ENCODE data around the gene PAFAH1B1.

Gene PAFAH1B1

DNA sequence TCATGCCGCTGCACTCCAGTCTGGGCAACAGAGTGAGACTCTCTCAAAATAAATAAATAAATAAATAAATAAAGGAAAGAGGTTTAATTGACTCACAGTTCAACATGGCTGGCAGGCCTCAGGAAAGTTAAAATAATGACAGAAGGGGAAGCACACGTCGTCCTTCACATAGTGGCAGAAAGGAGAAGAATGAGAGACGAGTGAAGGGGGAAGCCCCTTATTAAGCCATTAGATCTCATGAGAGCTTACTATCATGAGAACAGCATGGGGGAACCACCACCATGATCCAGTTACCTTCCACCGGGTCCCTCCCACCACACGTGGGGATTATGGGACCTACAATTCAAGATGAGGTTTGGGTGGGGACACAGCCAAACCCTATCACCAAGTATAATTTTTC lies 54.5 kb downstream of the PAFAH1B1 start:
- TF ChIP-seq FOXM1 (IDR thresholded peaks at IDR 0.05; ENCODE audit: borderline replicate concordance, low read depth), result no peak
- TF ChIP-seq NFIC (IDR thresholded peaks at IDR 0.05), result no peak
- TF ChIP-seq CEBPB (IDR thresholded peaks at IDR 0.05), result no peak
- no peak for TF ChIP-seq TAF1 (IDR thresholded peaks at IDR 0.05; ENCODE audit: low read depth)
- TF ChIP-seq, protein P1, sequence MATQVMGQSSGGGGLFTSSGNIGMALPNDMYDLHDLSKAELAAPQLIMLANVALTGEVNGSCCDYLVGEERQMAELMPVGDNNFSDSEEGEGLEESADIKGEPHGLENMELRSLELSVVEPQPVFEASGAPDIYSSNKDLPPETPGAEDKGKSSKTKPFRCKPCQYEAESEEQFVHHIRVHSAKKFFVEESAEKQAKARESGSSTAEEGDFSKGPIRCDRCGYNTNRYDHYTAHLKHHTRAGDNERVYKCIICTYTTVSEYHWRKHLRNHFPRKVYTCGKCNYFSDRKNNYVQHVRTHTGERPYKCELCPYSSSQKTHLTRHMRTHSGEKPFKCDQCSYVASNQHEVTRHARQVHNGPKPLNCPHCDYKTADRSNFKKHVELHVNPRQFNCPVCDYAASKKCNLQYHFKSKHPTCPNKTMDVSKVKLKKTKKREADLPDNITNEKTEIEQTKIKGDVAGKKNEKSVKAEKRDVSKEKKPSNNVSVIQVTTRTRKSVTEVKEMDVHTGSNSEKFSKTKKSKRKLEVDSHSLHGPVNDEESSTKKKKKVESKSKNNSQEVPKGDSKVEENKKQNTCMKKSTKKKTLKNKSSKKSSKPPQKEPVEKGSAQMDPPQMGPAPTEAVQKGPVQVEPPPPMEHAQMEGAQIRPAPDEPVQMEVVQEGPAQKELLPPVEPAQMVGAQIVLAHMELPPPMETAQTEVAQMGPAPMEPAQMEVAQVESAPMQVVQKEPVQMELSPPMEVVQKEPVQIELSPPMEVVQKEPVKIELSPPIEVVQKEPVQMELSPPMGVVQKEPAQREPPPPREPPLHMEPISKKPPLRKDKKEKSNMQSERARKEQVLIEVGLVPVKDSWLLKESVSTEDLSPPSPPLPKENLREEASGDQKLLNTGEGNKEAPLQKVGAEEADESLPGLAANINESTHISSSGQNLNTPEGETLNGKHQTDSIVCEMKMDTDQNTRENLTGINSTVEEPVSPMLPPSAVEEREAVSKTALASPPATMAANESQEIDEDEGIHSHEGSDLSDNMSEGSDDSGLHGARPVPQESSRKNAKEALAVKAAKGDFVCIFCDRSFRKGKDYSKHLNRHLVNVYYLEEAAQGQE (IDR thresholded peaks at IDR 0.05; ENCODE audit: low read depth), result no peak
- no peak for TF ChIP-seq RAD21 (IDR thresholded peaks at IDR 0.05; ENCODE audit: low read depth)
- no peak for TF ChIP-seq ZBTB7A (IDR thresholded peaks at IDR 0.05; ENCODE audit: low read depth)
- TF ChIP-seq TEAD4 (IDR thresholded peaks at IDR 0.05), result no peak
- TF ChIP-seq, protein P2, sequence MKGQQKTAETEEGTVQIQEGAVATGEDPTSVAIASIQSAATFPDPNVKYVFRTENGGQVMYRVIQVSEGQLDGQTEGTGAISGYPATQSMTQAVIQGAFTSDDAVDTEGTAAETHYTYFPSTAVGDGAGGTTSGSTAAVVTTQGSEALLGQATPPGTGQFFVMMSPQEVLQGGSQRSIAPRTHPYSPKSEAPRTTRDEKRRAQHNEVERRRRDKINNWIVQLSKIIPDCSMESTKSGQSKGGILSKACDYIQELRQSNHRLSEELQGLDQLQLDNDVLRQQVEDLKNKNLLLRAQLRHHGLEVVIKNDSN (IDR thresholded peaks at IDR 0.05), result no peak
- TF ChIP-seq YY1 (IDR thresholded peaks at IDR 0.05; ENCODE audit: low read depth), result no peak
- no peak for TF ChIP-seq EGR1 (IDR thresholded peaks at IDR 0.05)
- TF ChIP-seq CREB1 (IDR thresholded peaks at IDR 0.05; ENCODE audit: low read depth), result no peak
- no peak for TF ChIP-seq EP300 (IDR thresholded peaks at IDR 0.05; ENCODE audit: borderline replicate concordance)
- TF ChIP-seq, protein P3, sequence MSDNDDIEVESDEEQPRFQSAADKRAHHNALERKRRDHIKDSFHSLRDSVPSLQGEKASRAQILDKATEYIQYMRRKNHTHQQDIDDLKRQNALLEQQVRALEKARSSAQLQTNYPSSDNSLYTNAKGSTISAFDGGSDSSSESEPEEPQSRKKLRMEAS (IDR thresholded peaks at IDR 0.05), result no peak
- no peak for TF ChIP-seq TCF12 (IDR thresholded peaks at IDR 0.05; ENCODE audit: low read depth)

DNA sequence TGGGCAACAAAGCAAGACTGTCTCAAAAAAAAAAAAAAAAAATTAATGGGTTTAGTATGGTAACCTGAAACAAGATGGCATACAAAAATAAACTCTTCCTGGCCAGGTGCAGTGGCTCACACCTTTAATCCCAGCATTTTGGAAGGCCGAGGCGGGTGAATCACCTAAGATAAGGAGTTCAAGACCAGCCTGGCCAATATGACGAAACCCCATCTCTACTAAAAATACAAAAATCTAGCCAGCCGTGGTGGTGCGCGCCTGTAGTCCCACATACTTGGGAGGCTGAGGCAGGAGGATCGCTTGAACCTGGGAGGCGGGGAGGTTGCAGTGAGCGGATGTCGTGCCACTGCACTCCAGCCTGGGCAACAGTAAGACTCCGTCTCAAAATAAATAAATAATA lies 55.7 kb downstream of the PAFAH1B1 start:
- TF ChIP-seq, protein P2 (IDR thresholded peaks at IDR 0.05), result no peak
- TF ChIP-seq RAD21 (IDR thresholded peaks at IDR 0.05; ENCODE audit: low read depth) (no peak), EP300 (IDR thresholded peaks at IDR 0.05; ENCODE audit: borderline replicate concordance) (no peak), FOXM1 (IDR thresholded peaks at IDR 0.05; ENCODE audit: borderline replicate concordance, low read depth) (no peak), EGR1 (IDR thresholded peaks at IDR 0.05) (no peak), CREB1 (IDR thresholded peaks at IDR 0.05; ENCODE audit: low read depth) (no peak), TAF1 (IDR thresholded peaks at IDR 0.05; ENCODE audit: low read depth) (no peak), YY1 (IDR thresholded peaks at IDR 0.05; ENCODE audit: low read depth) (no peak), TEAD4 (IDR thresholded peaks at IDR 0.05) (no peak), TCF12 (IDR thresholded peaks at IDR 0.05; ENCODE audit: low read depth) (no peak), NFIC (IDR thresholded peaks at IDR 0.05) (no peak), ZBTB7A (IDR thresholded peaks at IDR 0.05; ENCODE audit: low read depth) (no peak), CEBPB (IDR thresholded peaks at IDR 0.05) (no peak)
- TF ChIP-seq, protein P3 (IDR thresholded peaks at IDR 0.05), result no peak
- TF ChIP-seq, protein P1 (IDR thresholded peaks at IDR 0.05; ENCODE audit: low read depth), result no peak

DNA sequence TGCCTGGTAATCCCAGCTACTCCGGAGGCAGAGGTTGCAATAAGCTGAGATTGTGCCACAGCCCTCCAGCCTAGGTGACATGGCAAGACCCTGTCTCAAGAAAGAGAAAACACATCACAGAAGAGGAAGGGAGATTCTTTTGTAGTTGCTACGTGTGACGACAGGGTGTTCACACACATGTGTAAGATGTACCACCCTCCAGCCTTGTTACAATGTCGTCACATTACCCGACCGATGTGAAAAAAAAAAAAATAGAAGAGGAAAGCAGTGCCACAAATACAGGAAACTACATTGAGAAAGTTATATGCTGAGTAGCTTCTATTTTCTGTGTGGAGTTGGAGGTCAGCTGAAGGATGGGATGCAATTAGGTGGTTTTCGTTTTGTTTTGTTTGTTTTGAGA lies 62.1 kb downstream of the PAFAH1B1 start:
- TF ChIP-seq ZBTB7A (IDR thresholded peaks at IDR 0.05; ENCODE audit: low read depth), result no peak

DNA sequence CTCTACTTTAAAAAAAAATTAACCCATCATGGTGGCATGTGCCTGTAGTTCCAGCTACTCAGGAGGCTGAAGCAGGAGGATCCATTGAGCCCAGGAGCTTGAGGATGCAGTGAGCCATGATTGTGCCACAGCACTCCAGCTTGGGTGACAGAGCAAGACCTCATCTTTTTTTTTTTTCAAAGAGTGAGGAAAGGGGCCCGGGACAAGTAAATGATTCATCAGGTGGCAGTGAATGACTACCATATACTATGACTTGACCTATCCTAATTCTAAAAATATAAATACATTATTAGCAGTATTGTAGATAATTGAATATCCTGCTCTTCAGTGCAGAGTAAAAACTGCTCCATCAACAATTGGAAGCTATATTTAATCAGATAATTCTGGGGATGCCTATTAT lies 62.8 kb downstream of the PAFAH1B1 start:
- TF ChIP-seq TCF12 (IDR thresholded peaks at IDR 0.05; ENCODE audit: low read depth), result no peak
- no peak for TF ChIP-seq CREB1 (IDR thresholded peaks at IDR 0.05; ENCODE audit: low read depth)
- TF ChIP-seq, protein P2 (IDR thresholded peaks at IDR 0.05), result no peak
- TF ChIP-seq FOXM1 (IDR thresholded peaks at IDR 0.05; ENCODE audit: borderline replicate concordance, low read depth), result no peak
- no peak for TF ChIP-seq YY1 (IDR thresholded peaks at IDR 0.05; ENCODE audit: low read depth)
- no peak for TF ChIP-seq ZBTB7A (IDR thresholded peaks at IDR 0.05; ENCODE audit: low read depth)
- TF ChIP-seq CEBPB (IDR thresholded peaks at IDR 0.05), result no peak
- TF ChIP-seq TAF1 (IDR thresholded peaks at IDR 0.05; ENCODE audit: low read depth), result no peak
- no peak for TF ChIP-seq EP300 (IDR thresholded peaks at IDR 0.05; ENCODE audit: borderline replicate concordance)
- no peak for TF ChIP-seq NFIC (IDR thresholded peaks at IDR 0.05)
- TF ChIP-seq, protein P1 (IDR thresholded peaks at IDR 0.05; ENCODE audit: low read depth), result no peak
- no peak for TF ChIP-seq TEAD4 (IDR thresholded peaks at IDR 0.05)
- TF ChIP-seq RAD21 (IDR thresholded peaks at IDR 0.05; ENCODE audit: low read depth), result no peak
- TF ChIP-seq EGR1 (IDR thresholded peaks at IDR 0.05), result no peak

Measured in Ishikawa (cell line).